Peyer's patch (tissue), 4 donors: Measurements from ENCODE around the gene TLR9.

Experiments
- POLR2A ChIP-seq, 2 donors: fragments of 450-650 bp; IDR thresholded peaks; one replicate each; pipeline ENCODE4 v1.5.1; 2017; ENCODE audit warnings: antibody characterized with exemption in 2 of 2, mild to moderate bottlenecking in 2 of 2, moderate library complexity in 2 of 2
- TF ChIP-seq, protein P1 (sequence below), 6 experiments: fragments of 450-650 bp in 4 of 6; fragments of 200-600 bp in 2 of 6; sonication (generic) in 1 of 6; IDR thresholded peaks; one replicate each; pipeline ENCODE4 v1.5.1; 2017 to 2019; ENCODE audit warnings: antibody characterized with exemption in 6 of 6, mild to moderate bottlenecking in 3 of 6, moderate library complexity in 1 of 6

DNA sequence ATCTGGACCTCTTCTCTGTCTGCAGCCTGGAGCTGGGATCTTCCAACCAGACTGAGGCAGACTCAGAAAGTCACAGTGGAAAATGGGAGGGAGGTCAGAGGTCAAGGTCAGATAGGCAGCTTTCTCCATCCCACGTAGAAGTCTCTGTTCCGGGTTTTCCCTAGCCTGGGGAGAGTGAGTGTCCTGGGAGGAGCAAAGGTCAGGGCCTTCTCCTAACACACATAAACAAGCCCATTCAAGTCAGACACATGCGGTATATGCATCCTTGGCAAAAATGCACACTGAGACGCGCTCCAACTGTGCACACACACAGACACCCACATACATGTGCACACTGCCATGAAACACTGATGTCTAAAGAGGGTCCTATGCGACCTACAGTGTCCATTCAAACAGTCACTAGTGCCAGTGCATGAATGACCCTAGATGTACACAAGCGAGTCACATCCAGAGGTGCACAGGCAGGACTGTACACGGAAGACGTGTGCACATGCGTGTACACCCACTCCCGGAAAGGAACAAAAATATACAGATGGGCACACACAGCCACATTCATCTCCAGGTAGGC, 12.8 kb upstream of the TLR9 start:
- TF ChIP-seq, protein P1, sequence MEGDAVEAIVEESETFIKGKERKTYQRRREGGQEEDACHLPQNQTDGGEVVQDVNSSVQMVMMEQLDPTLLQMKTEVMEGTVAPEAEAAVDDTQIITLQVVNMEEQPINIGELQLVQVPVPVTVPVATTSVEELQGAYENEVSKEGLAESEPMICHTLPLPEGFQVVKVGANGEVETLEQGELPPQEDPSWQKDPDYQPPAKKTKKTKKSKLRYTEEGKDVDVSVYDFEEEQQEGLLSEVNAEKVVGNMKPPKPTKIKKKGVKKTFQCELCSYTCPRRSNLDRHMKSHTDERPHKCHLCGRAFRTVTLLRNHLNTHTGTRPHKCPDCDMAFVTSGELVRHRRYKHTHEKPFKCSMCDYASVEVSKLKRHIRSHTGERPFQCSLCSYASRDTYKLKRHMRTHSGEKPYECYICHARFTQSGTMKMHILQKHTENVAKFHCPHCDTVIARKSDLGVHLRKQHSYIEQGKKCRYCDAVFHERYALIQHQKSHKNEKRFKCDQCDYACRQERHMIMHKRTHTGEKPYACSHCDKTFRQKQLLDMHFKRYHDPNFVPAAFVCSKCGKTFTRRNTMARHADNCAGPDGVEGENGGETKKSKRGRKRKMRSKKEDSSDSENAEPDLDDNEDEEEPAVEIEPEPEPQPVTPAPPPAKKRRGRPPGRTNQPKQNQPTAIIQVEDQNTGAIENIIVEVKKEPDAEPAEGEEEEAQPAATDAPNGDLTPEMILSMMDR (IDR thresholded peaks at IDR 0.05) = no peak
- TF ChIP-seq POLR2A (IDR thresholded peaks at IDR 0.05) = no peak
